GM12891 (cell line): ENCODE results near the gene DENND1A.

ENCODE experiments used
- POLR2A ChIP-seq: IDR thresholded peaks from 2 replicates; pipeline ENCODE4 v1.6.1; 2011; ENCODE audit warnings: low read depth, low read length, control low read depth
- POLR2AphosphoS5 ChIP-seq: IDR thresholded peaks from 2 replicates; pipeline ENCODE4 v1.6.1; 2011; ENCODE audit warnings: low read depth, low read length, control low read depth
- POU2F2 ChIP-seq: IDR thresholded peaks from 2 replicates; pipeline ENCODE4 v1.6.1; 2011; ENCODE audit warnings: low read depth, mild to moderate bottlenecking, control low read depth, low read length, moderate library complexity

DNA sequence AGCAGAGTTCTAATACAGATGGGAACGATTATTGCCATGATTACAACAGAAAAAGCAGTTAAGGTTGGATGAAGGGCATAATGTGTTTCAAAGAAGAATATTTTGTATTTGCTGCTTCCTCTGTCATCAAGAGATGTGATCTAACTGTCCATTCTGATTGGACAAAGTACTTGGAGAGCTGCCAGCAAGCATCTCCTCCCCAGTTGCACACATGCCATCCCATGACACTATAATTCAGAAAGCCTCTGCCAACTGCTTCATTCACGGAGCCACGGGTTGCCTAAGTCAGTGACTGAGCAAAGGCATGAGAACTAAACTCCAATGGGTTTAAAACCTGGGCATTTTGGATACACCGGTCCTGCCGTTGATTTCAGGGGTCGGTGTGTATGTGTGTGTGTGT lies 320.1 kb downstream of the DENND1A start:
- no peak for TF ChIP-seq POLR2AphosphoS5
- TF ChIP-seq POLR2A, result no peak
- no peak for TF ChIP-seq POU2F2
